Stimulated activated CD4-positive, alpha-beta T cell treated with anti-CD3 and anti-CD28 coated beads, TNF-alpha, amount 100 ng/mL, for 4 hours (primary cell): ENCODE measurements around the gene CHML.
A peak's percentile ranks its signal among the peaks of the same experiment; 100 is the strongest.

ENCODE experiments used
- DNase-seq, 3 experiments: peaks; one replicate each; pipeline ENCODE4 v3.0.0-alpha.2; 2020; ENCODE audit warnings: low read depth in 3 of 3

Gene CHML

GRCh38 chr1:241645199-241645598, 5.0 kb upstream of the CHML start:
- no peak for DNase-seq

DNA sequence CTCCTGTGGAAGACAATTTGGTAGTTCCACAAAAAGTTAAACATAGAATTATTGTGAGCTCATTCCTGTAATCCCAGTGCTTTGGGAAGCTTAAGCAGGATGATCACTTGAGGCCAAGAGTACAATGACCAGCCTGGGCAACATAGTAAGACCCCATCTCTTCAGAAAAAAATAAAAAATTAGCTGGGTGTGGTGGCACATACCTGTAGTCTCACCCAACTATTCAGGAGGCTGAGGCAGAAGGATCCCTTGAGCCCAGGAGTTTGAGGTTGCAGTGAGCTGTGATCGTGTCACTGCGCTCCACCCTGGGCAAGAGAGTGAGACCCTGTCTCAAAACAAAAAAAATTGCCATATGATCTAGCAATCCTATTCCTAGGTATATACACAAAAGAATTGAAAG, 4.1 kb upstream of the CHML start:
- no peak for DNase-seq

DNA sequence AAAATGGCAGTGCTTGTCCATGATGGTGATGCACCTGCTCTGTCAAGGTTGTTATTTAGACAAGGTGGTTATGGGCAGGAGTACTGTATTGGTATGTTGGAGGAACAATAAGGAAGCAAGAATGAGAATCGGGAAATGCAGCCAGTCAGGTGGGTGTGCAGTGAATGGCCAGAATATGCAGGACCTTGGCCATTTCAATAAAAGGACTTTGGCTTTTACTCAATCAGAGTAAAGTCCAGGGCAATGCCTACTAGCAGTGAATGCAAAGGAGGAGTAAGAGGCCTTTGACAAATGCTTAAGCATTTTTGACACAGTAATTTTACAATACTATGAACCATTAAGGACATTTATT, 2.4 kb upstream of the CHML start:
- DNase-seq: no peak

GRCh38 chr1:241641773-241642592, 1.8 kb upstream of the CHML start:
- DNase-seq: no peak

- no peak for DNase-seq
These were observed 876 bp upstream of the CHML start for GRCh38 chr1:241640867-241641622.

DNA sequence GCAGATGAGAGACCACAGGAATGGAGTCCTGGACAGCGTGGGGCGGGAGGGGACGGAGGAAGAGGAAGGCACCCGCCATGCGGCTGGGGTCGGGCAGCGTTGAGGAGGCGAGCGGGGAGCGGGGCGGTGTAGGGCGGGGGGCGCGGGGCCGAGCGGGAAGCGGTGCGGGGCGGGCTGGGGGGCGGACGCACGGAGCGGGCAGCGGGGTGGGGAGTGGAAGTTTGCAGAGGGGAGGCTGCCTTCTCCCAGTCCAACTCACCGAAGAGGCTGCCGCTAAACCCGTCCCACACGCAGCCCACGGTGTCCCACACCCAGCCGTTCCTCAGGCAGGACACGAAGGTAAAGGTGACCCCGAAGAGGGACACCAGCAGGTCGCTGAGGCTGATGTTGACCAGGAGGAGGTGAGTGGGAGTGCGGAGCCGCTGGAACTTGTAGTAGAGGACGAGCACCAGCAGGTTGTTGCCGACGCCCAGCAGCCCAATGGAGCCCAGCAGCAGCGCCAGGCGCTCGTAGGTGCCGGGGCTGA, 483 bp downstream of the CHML start:
- DNase-seq: peak; percentile 1 to 46 (median 12)

DNA sequence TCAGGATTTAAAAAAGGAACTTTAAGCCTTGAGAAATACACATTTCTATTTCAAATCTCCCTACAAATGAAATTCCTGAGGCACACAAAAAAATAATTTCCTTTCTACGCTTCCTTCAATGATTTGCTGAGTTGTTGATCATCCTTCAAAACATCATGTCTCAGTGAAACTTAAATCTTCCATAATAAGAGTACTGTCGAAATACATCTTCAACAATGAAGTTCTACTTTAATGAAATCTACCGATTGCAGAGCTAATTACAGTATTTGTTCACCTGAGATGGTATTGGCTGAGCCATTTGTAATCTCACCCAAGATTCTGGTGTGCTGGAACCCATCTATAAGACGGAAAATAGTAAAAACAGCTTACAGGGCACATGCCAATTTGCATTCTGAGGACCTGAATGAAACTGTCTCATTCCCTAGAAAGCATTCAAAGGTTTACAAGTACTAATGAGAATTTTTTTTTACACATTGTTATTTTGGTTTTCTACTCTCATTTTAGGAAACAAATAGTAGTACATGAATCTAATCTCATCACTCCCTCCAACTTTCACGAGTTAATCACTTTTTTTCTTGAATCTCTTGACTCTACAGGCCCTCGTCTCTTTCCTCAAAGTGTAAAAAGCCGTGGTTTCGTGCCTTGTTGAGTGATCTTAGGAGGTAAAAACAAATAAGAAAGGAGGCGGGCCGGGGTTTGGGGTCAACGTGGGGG, 1.1 kb downstream of the CHML start:
- DNase-seq: no peak

- no peak for DNase-seq
These were observed 2.0 kb downstream of the CHML start for GRCh38 chr1:241638099-241638682.

DNA sequence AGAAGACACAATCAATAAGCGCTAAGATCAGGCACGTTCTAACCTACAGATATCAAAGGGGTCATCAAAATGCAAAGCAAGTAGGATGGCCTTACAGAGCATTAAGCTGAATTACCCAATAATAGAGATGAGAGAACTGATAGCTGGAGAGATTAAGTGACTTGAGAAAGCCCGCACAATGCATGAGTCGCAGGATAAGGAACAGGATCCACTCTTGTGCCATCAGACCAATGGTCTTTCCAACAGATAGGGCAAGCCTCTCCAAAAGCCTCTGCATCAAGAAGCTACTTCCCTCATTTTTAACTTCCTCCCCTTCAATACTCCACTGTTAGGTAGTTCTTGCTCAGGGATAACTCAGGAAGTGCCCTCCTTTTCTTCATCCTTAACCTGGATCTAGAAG, 2.6 kb downstream of the CHML start:
- no peak for DNase-seq

DNA sequence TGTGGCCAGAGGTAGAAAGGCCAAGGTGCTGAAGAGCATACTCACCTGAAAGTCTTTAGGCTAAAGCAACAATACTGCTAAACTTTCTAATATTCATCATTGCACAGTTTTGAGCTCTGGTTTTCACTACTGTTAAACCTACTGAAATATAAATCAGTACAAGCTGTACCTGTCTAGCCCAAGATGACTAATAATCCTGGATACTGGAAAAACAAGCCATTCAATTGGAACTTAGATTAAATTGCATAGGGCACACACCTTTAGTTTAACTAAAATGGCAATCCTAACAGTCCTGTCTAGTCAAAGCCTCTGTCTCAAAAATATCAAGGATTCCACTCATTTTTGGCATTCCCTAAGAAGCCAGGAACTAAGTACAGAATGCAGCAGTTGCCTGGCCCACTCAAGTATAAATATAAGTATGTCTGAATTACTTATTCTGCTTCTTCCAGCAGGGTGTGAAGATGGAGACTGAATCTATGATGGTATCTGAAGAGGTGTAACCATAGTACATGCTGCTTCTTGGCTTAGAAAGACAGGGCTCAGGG, 3.1 kb downstream of the CHML start:
- no peak for DNase-seq

DNA sequence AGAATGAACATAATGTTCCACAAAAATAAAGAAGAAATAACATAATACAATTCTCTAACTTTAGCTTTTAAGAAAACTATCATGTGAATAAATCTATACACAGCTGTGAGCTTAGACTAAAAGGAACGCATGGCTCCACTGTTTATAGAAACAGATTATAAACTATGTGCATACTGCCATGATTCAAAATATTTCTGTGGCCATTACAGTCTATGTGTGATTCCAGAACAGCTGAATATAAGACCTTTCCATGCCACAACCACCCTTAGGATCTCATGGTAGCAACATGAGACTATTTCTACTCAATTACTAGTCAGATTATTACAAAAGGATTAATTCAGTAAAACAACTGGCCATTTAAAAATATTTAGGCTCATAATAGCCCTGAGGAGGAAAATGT, 3.9 kb downstream of the CHML start:
- no peak for DNase-seq

DNA sequence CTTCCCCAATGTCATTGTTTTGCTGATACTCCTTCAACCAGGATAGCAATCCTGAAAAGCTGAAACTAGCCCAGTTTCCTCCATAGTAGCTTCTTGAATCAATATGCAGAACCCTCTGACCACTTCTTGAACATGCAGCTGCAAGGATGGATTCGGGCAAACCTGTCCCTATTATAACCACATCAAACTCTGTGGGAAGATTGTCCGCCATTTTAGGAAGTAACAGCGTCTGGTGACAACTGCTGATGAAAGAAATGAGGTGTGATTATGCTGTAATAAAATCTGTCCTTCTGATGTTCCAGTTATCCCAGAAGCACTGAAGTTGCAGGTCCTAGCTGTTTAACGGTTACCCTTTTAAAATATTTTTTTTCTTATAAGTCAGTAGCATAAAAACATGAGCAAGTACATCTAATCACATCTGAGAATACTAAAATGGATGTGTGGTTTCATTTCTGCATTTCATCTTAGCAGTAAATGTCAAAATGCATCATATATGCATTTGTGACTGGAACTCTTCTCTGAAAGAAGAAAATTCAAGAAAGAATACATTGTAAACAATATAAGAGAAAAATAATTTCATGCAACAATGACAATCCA, 4.5 kb downstream of the CHML start:
- DNase-seq: no peak

DNA sequence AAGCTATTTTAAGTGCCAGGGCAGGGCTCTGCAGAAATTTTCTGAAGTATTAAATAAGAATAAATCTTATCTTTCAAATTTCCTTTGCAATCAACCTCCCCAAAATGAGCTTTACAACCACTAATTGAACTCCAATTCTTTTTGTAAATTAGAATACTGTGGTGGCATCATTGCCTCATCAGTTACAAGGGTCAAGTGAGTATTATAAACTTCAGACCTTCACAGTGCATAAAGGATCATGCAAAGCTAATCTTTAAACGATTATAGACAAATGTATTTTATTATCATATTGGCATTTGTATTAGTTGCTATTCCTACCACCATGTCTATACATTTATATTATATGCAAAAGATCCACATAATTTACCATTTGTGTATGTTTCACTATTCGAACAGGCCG, 7.2 kb downstream of the CHML start:
- DNase-seq: no peak

- no peak for DNase-seq
These were observed 8.5 kb downstream of the CHML start for GRCh38 chr1:241631674-241632073.

DNA sequence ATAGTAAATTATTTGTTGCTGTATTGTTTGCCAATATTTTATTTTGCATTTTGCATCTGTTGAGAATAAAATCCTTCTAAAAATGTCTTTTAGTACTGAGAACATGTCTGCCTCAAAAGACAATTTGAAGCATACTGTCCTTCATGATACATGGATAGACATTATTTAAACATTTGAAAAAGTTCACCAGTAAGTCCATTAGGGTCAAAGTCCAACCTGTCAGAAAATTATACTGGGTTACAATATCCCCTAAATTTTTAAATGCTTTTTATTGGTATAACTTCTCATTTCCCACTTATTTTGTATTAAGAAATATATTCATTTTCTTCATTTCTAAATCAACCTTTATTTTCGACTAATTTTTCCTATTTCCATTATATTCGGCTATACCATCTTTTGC, 9.3 kb downstream of the CHML start:
- DNase-seq: no peak

DNA sequence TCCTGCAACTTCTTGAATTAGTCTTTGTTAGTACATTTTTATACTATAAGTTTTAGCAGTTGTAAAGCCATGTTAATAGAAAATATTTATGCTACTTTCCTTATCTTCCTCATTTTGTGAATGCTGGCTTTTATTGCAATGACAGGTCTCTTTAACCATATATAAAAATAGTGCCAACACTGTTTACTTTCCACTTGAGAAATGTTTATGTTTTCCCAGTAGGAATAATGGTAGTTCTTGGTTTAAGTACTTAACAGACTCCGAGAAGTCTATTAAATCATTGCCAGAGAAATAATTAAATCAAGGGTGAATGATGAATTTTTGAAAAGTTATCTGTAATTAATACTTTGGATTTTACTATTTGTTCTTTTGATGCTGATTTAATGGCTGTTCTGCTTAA, 9.7 kb downstream of the CHML start:
- no peak for DNase-seq

DNA sequence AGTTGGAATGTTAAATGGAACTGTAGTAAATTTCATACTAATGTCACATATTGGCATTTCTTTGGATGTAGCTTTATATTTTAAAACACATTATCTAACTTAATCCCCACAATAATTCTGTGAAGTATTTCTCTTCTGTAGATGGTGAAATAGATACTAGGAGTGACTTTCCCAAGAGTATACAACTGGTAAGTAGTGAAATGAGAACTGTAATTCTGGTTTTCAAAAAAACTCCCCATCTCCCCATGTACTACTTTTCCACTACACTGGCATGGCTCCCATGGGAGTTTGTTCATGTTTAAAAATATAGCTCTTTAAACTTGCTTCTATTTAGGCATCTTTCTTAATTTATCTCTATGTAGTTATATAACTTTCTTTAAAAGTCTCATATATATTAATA, 10.2 kb downstream of the CHML start:
- DNase-seq: no peak

DNA sequence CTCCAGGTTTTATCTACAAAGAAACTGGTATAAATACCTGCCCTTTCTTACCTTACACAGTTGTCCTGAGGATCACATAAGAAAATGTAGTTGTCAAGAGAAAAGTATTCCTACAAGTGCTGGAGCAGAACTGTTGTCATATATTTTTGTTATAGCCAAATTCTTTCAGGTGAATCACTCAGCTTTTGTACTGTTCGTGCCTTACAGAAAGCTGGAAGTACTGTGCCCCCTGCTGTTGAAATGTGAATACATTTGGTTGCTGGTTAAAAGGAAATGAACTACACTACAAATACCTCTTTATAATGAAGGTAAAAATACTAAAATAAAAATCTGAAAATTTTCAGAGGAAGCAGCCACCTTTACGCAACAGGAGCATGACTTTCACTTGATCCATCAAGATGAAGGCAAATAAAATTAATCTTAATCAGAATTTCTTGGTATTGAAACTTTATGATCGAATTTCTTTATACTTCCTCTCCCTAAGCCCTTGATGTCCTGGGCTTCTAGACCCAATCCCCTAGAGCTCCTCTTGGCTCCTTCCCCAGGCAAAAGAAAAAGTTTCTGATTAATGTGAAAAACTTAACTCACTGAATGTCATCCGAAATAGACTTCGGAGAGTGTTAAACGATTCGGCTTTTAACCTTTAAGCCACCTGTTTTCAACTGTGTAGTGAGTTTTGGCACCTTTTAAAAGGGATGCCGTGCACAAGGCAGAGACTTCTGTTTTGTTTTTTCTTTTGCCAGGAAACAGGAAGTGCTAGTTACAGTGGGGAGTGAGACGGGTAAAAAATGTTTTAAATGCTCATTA, 12.5 kb downstream of the CHML start:
- DNase-seq: peak in 1 of 3 experiments; percentile 13

- no peak for DNase-seq
These were observed 15.2 kb downstream of the CHML start for GRCh38 chr1:241624935-241625334.

GRCh38 chr1:241622669-241623068, 17.5 kb downstream of the CHML start:
- DNase-seq: no peak

- DNase-seq: no peak
These were observed 22.7 kb downstream of the CHML start for GRCh38 chr1:241617426-241617825.
